Stimulated activated CD8-positive, alpha-beta memory T cell treated with anti-CD3 and anti-CD28 coated beads, Interleukin-15, amount 100 ng/mL, for 1 hour (primary cell): Measurements from ENCODE around the gene PPP1R1B.

ENCODE experiments used
- DNase-seq: peaks from one replicate; pipeline ENCODE4 v3.0.0-alpha.2; 2020; ENCODE audit warnings: low read depth

PPP1R1B gene

GRCh38 chr17:39600288-39600996 is 26.3 kb upstream of the PPP1R1B start:
- no peak for DNase-seq

- no peak for DNase-seq
These were observed 25.7 kb upstream of the PPP1R1B start for GRCh38 chr17:39600997-39601597.

- DNase-seq, result no peak
These were observed 24.8 kb upstream of the PPP1R1B start for GRCh38 chr17:39601758-39602532.

GRCh38 chr17:39602533-39603303 is 24.0 kb upstream of the PPP1R1B start:
- no peak for DNase-seq

GRCh38 chr17:39603304-39604016 is 23.3 kb upstream of the PPP1R1B start:
- DNase-seq, result no peak

GRCh38 chr17:39604911-39605491 is 21.8 kb upstream of the PPP1R1B start:
- DNase-seq, result no peak

GRCh38 chr17:39605492-39606433 is 21.0 kb upstream of the PPP1R1B start:
- DNase-seq, result no peak

GRCh38 chr17:39606434-39607056 is 20.2 kb upstream of the PPP1R1B start:
- DNase-seq, result no peak

- DNase-seq, result no peak
These were observed 19.5 kb upstream of the PPP1R1B start for GRCh38 chr17:39607057-39607850.

- DNase-seq, result no peak
These were observed 19.0 kb upstream of the PPP1R1B start, which contains the start of gene NEUROD2 for GRCh38 chr17:39607851-39608130. Gene NEUROD2 (minus strand): TSS chr17:39607920. CDS start chr17:39606599, 1,321 bp downstream.

- DNase-seq, result no peak
These were observed 18.4 kb upstream of the PPP1R1B start for GRCh38 chr17:39608142-39608981.

GRCh38 chr17:39609416-39610025 is 17.2 kb upstream of the PPP1R1B start:
- DNase-seq, result no peak

- no peak for DNase-seq
These were observed 15.2 kb upstream of the PPP1R1B start for GRCh38 chr17:39611401-39612112.

- no peak for DNase-seq
These were observed 14.4 kb upstream of the PPP1R1B start for GRCh38 chr17:39612291-39612894.

- DNase-seq, result no peak
These were observed 13.8 kb upstream of the PPP1R1B start for GRCh38 chr17:39612935-39613464.

- no peak for DNase-seq
These were observed 12.1 kb upstream of the PPP1R1B start for GRCh38 chr17:39614545-39615157.
